GM20431 (cell line): ENCODE results near the gene PCYT1B.
"Not testable (repeated sequence)": the region's sequence is repeated elsewhere in the genome, so short reads cannot be mapped to it uniquely, and the experiment has no call there.

ENCODE experiments used
- in situ Hi-C: fragments of 300-500 bp; cut with MseI, MboI; formaldehyde crosslinking; loops from one replicate; pipeline ENCODE4 v1.15.0; 2020; ENCODE audit warnings: low sequenced_read_pairs; ENCODE audit not compliant: unreplicated experiment

The PCYT1B gene

GRCh38 chrX:24646745-24647182, 383 bp downstream of the PCYT1B start:
- in situ Hi-C loops = no loop called here

GRCh38 chrX:24646006-24646405, 1.1 kb downstream of the PCYT1B start:
- in situ Hi-C loops = no loop called here

GRCh38 chrX:24643116-24643515, 4.0 kb downstream of the PCYT1B start:
- in situ Hi-C loops = no loop called here

GRCh38 chrX:24629701-24630100, 17.4 kb downstream of the PCYT1B start:
- in situ Hi-C loops = no loop called here

GRCh38 chrX:24619647-24620046, 27.5 kb downstream of the PCYT1B start:
- in situ Hi-C loops = no loop called here

GRCh38 chrX:24610516-24610915, 36.6 kb downstream of the PCYT1B start:
- in situ Hi-C loops = no loop called here

- in situ Hi-C loops = no loop called here
These were observed 39.5 kb downstream of the PCYT1B start for GRCh38 chrX:24607616-24608015.

GRCh38 chrX:24605941-24606340, 41.2 kb downstream of the PCYT1B start:
- in situ Hi-C loops = not testable (repeated sequence)

- in situ Hi-C loops = no loop called here
These were observed 44.0 kb downstream of the PCYT1B start for GRCh38 chrX:24603191-24603590.

- in situ Hi-C loops = no loop called here
These were observed 45.3 kb downstream of the PCYT1B start for GRCh38 chrX:24601858-24602257.

- in situ Hi-C loops = no loop called here
These were observed 52.6 kb downstream of the PCYT1B start for GRCh38 chrX:24594501-24594900.

- in situ Hi-C loops = no loop called here
These were observed 57.0 kb downstream of the PCYT1B start for GRCh38 chrX:24590111-24590510.

- in situ Hi-C loops = no loop called here
These were observed 70.1 kb downstream of the PCYT1B start for GRCh38 chrX:24577091-24577490.

GRCh38 chrX:24575496-24575895, 71.7 kb downstream of the PCYT1B start:
- in situ Hi-C loops = no loop called here

- in situ Hi-C loops = no loop called here
These were observed 72.4 kb downstream of the PCYT1B start for GRCh38 chrX:24574743-24575142.

GRCh38 chrX:24567169-24567568, 80.0 kb downstream of the PCYT1B start:
- in situ Hi-C loops = no loop called here

GRCh38 chrX:24566240-24566639, 80.9 kb downstream of the PCYT1B start:
- in situ Hi-C loops = no loop called here

GRCh38 chrX:24563291-24564010, 83.7 kb downstream of the PCYT1B start:
- in situ Hi-C loops = no loop called here

GRCh38 chrX:24561121-24561520, 86.0 kb downstream of the PCYT1B start:
- in situ Hi-C loops = no loop called here

- in situ Hi-C loops = no loop called here
These were observed 94.1 kb downstream of the PCYT1B start for GRCh38 chrX:24553011-24553410.

GRCh38 chrX:24550166-24550565, 97.0 kb downstream of the PCYT1B start:
- in situ Hi-C loops = no loop called here

- in situ Hi-C loops = no loop called here
These were observed 99.2 kb downstream of the PCYT1B start for GRCh38 chrX:24547961-24548360.
